ENCODE data around the gene ARHGEF7.
"Not testable (repeated sequence)": the region's sequence is repeated elsewhere in the genome, so short reads cannot be mapped to it uniquely, and the experiment has no call there.

Gene ARHGEF7

GRCh38 chr13:111115061-111115964, at the start of gene ARHGEF7:
TSS of gene ARHGEF7 (plus strand) at chr13:111115310. CDS start at chr13:111115527, 217 bp downstream.
- no peak for DNase-seq (ENCODE audit: low read depth, low spot score)

- DNase-seq (ENCODE audit: low read depth, low spot score) = no peak
Observed at GRCh38 chr13:111065698-111066097, 49.4 kb upstream of the ARHGEF7 start.

- DNase-seq (ENCODE audit: low read depth, low spot score) = no peak
Observed at GRCh38 chr13:111066544-111066943, 48.6 kb upstream of the ARHGEF7 start.

GRCh38 chr13:111068009-111068350, 47.1 kb upstream of the ARHGEF7 start:
- DNase-seq (ENCODE audit: low read depth, low spot score) = no peak

- not testable (repeated sequence) for DNase-seq (ENCODE audit: low read depth, low spot score)
Observed at GRCh38 chr13:111071120-111071519, 44.0 kb upstream of the ARHGEF7 start.

- not testable (repeated sequence) for DNase-seq (ENCODE audit: low read depth, low spot score)
Observed at GRCh38 chr13:111071526-111071925, 43.6 kb upstream of the ARHGEF7 start.

GRCh38 chr13:111074826-111075225, 40.3 kb upstream of the ARHGEF7 start:
- no peak for DNase-seq (ENCODE audit: low read depth, low spot score)

- DNase-seq (ENCODE audit: low read depth, low spot score) = no peak
Observed at GRCh38 chr13:111076155-111077013, 38.7 kb upstream of the ARHGEF7 start.

GRCh38 chr13:111079375-111079774, 35.7 kb upstream of the ARHGEF7 start:
- no peak for DNase-seq (ENCODE audit: low read depth, low spot score)

- no peak for DNase-seq (ENCODE audit: low read depth, low spot score)
Observed at GRCh38 chr13:111080642-111081041, 34.5 kb upstream of the ARHGEF7 start.

GRCh38 chr13:111082240-111082639, 32.9 kb upstream of the ARHGEF7 start:
- no peak for DNase-seq (ENCODE audit: low read depth, low spot score)

- DNase-seq (ENCODE audit: low read depth, low spot score) = not testable (repeated sequence)
Observed at GRCh38 chr13:111082769-111083168, 32.3 kb upstream of the ARHGEF7 start.

GRCh38 chr13:111083693-111084092, 31.4 kb upstream of the ARHGEF7 start:
- DNase-seq (ENCODE audit: low read depth, low spot score) = not testable (repeated sequence)

GRCh38 chr13:111090169-111090568, 24.9 kb upstream of the ARHGEF7 start:
- no peak for DNase-seq (ENCODE audit: low read depth, low spot score)

- DNase-seq (ENCODE audit: low read depth, low spot score) = no peak
Observed at GRCh38 chr13:111092685-111093084, 22.4 kb upstream of the ARHGEF7 start.

GRCh38 chr13:111093136-111093535, 22.0 kb upstream of the ARHGEF7 start:
- no peak for DNase-seq (ENCODE audit: low read depth, low spot score)

- no peak for DNase-seq (ENCODE audit: low read depth, low spot score)
Observed at GRCh38 chr13:111093634-111094033, 21.5 kb upstream of the ARHGEF7 start.

- no peak for DNase-seq (ENCODE audit: low read depth, low spot score)
Observed at GRCh38 chr13:111095031-111095840, 19.9 kb upstream of the ARHGEF7 start.

GRCh38 chr13:111095911-111096501, 19.1 kb upstream of the ARHGEF7 start:
- DNase-seq (ENCODE audit: low read depth, low spot score) = no peak

GRCh38 chr13:111099290-111099689, 15.8 kb upstream of the ARHGEF7 start:
- no peak for DNase-seq (ENCODE audit: low read depth, low spot score)

- DNase-seq (ENCODE audit: low read depth, low spot score) = no peak
Observed at GRCh38 chr13:111110054-111110453, 5.1 kb upstream of the ARHGEF7 start.

Data from activated CD4-positive, CD25-positive, alpha-beta regulatory T cell treated with anti-CD3 and anti-CD28 coated beads, Interleukin-2, amount 50 U/mL, for 16 hours (primary cell).